Activated CD4-positive, alpha-beta T cell treated with anti-CD3 and anti-CD28 coated beads, Interleukin-2, amount 10 ng/mL, durations not matched to agents 7 days and 5 days (primary cell): Measurements from ENCODE around the gene SLC25A10. TPM values are rescaled to one million over a fixed set of nuclear protein-coding genes. Genes with fewer than 3 reads are reported as not detected.

Experiments
- CTCF ChIA-PET: fragments of 350-600 bp; sonication (Branson Sonifier 250); formaldehyde crosslinking; loops from one replicate; lab custom pipeline; 2021; ENCODE audit warnings: antibody characterized with exemption; lab: Charles Lee
- POLR2A ChIA-PET: fragments of 350-600 bp; sonication (Branson Sonifier 250); formaldehyde crosslinking; loops from one replicate; lab custom pipeline; 2021; ENCODE audit warnings: antibody characterized with exemption; lab: Charles Lee
- DNase-seq: peaks from one replicate; pipeline ENCODE4 v3.0.0-alpha.2; 2020
- H3K27ac Mint-ChIP-seq: one replicate; pipeline ENCODE4 v1.8.0; 2021; ENCODE audit warnings: mild to moderate bottlenecking, moderate library complexity, mixed read lengths
- H3K27me3 Mint-ChIP-seq: one replicate; pipeline ENCODE4 v1.8.0; 2021; ENCODE audit warnings: mixed read lengths
- H3K36me3 Mint-ChIP-seq: one replicate; pipeline ENCODE4 v1.8.0; 2021; ENCODE audit warnings: low read depth, mixed read lengths
- H3K4me1 Mint-ChIP-seq: one replicate; pipeline ENCODE4 v1.8.0; 2021; ENCODE audit warnings: mixed read lengths
- H3K4me3 Mint-ChIP-seq: one replicate; pipeline ENCODE4 v1.8.0; 2021; ENCODE audit warnings: mild to moderate bottlenecking, moderate library complexity, mixed read lengths
- H3K9me3 Mint-ChIP-seq: one replicate; pipeline ENCODE4 v1.8.0; 2021; ENCODE audit warnings: mixed read lengths
- total RNA-seq, 2 experiments: library from RNA; stranded (reverse); gene quantifications; one replicate each; pipeline ENCODE4 v1.2.3, GENCODE V29; 2021

Gene SLC25A10
- total RNA-seq, 2 experiments from 2014 or later, result 29.2 to 32.4 TPM

DNA sequence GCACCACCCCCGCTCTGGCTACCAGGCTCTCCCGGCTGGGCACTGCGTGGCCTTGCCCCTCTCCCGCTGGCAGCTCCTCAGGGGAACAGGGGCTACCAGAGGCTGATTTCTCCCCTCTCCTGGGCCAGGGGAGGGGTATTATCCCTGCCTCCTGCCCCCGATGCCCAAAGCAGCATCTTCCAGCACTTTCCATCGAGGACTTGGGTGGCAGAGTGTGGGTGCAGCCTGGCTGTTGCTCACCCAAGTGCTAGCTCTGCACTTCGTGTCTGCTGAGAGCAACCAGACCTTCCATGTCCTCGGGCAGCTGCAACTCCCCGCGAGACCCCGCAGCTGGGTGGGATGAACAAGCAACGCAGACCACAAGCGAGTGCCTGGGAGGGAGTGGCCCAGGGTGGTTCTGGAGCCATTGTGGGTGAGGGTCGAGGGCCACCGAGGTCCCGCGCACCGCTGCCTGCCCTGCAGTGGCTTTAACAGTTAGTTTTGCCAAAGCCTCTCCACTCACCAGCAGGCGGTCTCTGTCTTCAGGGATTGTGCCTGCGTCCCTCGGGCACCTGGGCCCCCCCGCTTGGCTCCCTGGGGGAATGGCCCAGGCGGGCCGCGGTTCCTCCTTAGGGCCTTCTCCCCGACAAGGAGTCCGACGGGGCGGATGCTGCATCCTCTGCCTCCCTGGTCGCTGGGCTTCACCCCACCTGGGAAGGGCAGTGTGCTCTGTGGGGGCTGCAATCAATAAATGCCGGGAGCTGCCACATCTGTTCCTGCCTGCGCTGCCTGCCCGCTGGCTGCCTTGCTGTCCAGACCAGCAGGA, 8.4 kb downstream of the SLC25A10 start:
- Mint-ChIP-seq H3K4me3 (no peak overlapping the region), H3K27ac (no peak overlapping the region), H3K27me3 (peaks cover 10% of the 10 kb centered on the region), H3K36me3 (peaks cover 1% of the 10 kb centered on the region), H3K4me1 (peaks cover 2% of the 10 kb centered on the region), H3K9me3 (no peaks in the 10 kb centered on the region)
- DNase-seq, result no peak
- ChIA-PET CTCF (interaction anchor here (0.6 to 1.0 kb wide), 2 partner anchors 15 to 86 kb away, joined by 3 to 4 read pairs; no protein-coding TSS in a partner anchor), POLR2A (no interaction called here)

DNA sequence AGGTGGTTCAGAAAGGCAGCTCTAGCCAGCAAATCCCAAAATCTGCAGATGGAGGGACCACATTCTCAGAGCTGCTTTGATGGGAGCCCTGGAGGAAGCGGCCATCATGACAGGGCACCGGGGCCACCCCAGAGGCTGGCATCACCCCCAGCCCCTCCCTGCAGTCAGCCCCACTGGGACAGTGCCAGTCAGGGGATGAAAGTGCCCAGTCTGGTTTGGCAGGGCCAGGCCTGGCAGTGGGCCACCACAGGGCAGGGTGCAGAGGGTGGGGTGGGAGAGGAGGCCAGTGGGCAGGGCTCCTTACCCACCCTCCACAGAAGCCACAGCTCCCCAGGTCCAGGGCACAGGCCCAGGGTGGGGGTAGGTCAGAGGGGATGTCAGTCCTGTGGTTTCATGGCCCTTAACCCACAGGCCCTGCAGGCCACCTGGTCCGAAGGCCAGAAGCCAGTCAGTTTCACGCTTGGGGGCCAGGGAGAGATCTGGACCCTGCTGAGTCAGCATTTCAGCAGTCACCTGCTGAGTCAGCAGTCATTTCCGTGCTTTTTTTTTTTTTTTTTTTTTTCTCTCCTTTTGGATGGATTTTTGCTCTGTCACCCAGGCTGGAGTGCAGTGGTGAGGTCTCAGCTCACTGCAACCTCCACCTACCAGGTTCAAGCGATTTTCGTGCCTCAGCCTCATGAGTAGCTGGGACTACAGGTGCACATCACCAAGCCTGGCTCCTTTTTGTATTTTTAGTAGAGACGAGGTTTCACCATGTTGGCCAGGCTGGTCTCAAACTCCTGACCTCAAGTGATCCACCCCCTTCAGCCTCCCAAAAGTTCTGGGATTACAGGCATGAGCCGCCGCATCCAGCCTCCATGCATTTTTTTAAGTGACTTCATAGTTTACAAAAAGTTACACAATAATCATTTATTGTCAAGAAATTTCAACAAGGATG, 10.4 kb downstream of the SLC25A10 start:
- Mint-ChIP-seq H3K4me3 (no peak overlapping the region), H3K9me3 (no peaks in the 10 kb centered on the region), H3K4me1 (peaks cover 2% of the 10 kb centered on the region), H3K27me3 (peaks cover 10% of the 10 kb centered on the region), H3K27ac (no peak overlapping the region), H3K36me3 (peaks cover 1% of the 10 kb centered on the region)
- POLR2A ChIA-PET, result no interaction called here
- DNase-seq, result no peak
- CTCF ChIA-PET, result interaction anchor here (0.7 to 1.0 kb wide), 3 partner anchors 13 to 137 kb away, joined by 3 to 5 read pairs (median 4); no protein-coding TSS in a partner anchor

DNA sequence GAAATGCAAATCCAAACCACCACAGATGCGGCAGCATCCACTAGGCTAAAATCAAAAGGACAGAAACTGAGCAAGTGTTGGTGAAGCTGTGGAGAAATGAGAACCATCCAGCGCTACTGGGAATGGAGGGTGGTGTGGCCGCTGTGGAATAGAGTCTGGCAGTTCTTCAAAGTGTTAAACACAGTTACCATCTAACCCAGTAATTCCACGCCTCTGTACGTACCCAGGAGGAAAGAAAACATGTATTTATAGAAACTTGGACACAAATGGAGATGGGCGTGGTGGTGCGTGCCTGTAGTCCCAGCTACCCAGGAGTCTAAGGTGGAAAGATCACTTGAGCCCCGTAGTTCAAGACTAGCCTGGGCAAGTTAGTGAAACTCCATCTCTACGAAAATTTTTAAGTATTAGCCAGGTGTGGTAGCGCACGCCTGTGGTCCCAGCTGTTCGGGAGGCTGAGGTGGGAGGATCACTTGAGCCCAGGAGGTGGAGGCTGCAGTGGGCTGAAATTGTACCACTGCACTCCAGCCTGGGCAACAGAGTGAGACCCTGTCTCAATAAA, 11.6 kb downstream of the SLC25A10 start:
- ChIA-PET CTCF (interaction anchor here (0.9 kb wide), 1 partner anchor 136 kb away, joined by 3 read pairs; no protein-coding TSS in a partner anchor), POLR2A (no interaction called here)
- Mint-ChIP-seq H3K27ac (no peak overlapping the region), H3K36me3 (no peaks in the 10 kb centered on the region), H3K4me3 (no peak overlapping the region), H3K27me3 (peaks cover 10% of the 10 kb centered on the region), H3K4me1 (peaks cover 2% of the 10 kb centered on the region), H3K9me3 (no peaks in the 10 kb centered on the region)
- no peak for DNase-seq

DNA sequence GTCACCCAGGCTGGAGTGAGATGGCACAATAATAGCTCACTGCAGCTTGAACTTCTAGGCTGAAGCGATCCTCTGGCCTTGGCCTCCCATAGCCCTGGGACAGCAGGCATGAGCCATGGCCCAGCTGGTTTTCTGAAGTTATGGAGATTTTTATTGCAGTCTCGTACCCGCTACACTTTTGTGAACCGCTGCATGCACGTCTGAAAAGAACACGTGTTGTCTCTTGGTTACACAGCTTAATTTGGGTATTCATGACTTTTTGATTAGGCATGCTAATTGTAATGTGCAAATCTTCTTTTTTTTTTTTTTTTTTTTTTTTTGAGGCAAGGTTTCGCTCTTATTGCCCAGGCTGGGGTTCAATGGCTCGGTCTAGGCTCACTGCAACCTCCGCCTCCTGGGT, 13.4 kb downstream of the SLC25A10 start:
- H3K4me3 Mint-ChIP-seq, result no peak overlapping the region
- no peaks in the 10 kb centered on the region for H3K36me3 Mint-ChIP-seq
- POLR2A ChIA-PET, result no interaction called here
- H3K9me3 Mint-ChIP-seq, result no peaks in the 10 kb centered on the region
- no peak overlapping the region for H3K27ac Mint-ChIP-seq
- H3K4me1 Mint-ChIP-seq, result peaks cover 2% of the 10 kb centered on the region
- DNase-seq, result no peak
- CTCF ChIA-PET, result interaction anchor here (0.8 to 1.3 kb wide), 3 partner anchors 9 to 234 kb away, joined by 3 to 4 read pairs (median 3); no protein-coding TSS in a partner anchor
- peaks cover 10% of the 10 kb centered on the region for H3K27me3 Mint-ChIP-seq

DNA sequence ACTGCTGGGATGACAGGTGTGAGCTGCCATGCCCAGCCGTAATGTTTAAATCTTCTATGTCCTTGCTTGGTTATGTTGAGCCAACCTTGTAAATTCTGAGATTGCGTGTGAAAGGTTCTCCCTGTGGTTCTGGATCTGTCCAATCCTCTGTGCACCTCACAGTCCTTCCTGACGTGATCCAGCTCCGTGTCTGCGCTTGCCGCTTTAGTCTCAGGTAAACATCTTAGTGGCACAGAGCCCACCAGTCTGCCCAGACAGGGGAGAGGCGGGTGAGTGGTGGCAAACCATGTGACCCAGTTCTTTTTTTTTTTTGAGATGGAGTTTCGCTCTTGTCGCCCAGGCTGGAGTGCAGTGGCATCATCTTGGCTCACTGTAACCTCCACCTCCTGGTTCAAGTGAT, 13.9 kb downstream of the SLC25A10 start:
- Mint-ChIP-seq H3K9me3 (no peaks in the 10 kb centered on the region), H3K27me3 (peaks cover 10% of the 10 kb centered on the region), H3K27ac (no peak overlapping the region), H3K4me3 (no peak overlapping the region), H3K36me3 (no peaks in the 10 kb centered on the region), H3K4me1 (peaks cover 2% of the 10 kb centered on the region)
- CTCF ChIA-PET, result interaction anchor here (1.3 kb wide), 1 partner anchor 10 kb away, joined by 3 read pairs; no protein-coding TSS in a partner anchor
- DNase-seq, result no peak
- POLR2A ChIA-PET, result no interaction called here

DNA sequence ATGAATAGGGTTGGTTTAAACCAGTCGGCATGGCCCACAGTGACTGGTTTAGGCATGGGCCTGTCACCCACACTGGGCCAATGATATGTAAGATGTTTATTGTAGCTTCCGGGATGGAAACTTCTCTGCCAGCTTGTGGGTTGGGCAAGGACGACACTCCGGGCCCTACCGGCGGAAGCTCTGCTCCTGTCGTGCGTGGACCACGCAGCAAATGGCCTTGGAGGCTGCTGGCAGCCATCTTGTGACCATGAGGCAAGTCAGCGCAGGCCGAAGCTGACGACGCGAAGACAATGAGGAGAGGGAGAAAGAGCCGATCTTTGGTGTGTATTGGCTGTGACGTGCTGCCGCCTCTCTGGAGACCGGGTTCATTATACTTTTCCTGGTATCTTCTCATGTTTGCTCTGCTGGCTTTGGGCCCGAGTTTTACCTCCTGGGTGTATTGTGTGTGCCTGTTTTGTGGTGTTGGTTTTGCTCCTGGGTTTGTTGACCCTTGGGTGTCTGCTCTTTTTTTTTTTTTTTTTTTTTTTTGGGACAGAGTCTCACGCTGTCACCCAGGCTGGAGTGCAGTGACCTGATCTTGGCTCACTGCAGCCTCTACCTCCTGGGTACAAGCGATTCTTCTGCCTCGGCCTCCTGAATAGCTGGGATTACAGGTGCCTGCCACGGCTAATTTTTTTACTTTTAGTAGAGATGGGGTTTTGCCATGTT, 15.4 kb downstream of the SLC25A10 start:
- Mint-ChIP-seq H3K4me3 (no peak overlapping the region), H3K9me3 (no peaks in the 10 kb centered on the region), H3K27me3 (peaks cover 11% of the 10 kb centered on the region), H3K27ac (no peak overlapping the region), H3K4me1 (no peaks in the 10 kb centered on the region), H3K36me3 (no peaks in the 10 kb centered on the region)
- POLR2A ChIA-PET, result no interaction called here
- CTCF ChIA-PET, result interaction anchor here (0.6 to 1.2 kb wide), 2 partner anchors 95 to 106 kb away, joined by 3 read pairs; partner anchors contain the start of gene MCRIP1
- DNase-seq, result no peak

DNA sequence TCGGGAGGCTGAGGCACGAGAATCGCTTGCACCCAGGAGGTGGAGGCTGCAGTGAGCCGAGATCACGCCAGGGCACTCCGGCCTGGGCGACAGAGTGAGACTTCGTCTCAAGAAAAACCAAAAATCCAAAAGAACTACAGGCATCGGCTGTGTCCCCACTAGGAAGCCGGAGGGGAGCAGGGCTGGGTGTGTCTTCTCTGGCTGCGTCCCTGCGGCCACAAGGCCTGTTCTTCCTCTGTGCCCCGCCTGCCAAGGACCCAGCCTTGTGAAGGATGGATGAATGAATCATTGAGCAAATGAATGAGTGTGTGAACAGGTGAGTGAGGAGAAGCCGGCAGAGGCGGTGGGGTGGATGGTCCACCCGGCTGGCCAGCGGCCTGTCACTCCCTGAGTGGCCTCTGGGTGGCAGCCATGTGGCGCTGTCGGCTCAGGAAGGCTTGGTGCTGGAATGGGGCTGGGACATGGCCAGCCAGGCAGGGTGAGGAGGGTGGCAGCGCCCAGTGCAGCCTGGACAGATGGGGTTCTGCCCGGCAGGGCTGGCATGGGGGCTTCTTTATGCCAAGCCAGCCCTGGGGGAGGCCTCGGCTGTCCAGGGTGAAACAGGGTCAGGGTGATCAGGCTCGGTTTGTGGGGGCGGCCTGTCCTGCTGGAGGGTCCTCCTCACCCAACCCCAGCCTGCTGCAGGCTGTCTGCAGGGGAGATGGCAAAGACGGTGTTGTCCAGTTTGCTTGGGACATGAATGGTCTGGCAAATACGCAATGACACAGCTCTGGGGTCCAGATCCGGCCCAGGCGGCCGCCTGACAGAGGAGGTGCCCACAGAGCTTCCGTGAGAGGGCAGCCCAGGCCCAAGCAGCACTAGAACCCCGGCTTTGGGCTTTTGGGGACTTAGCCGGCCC, 21.7 kb downstream of the SLC25A10 start:
- H3K4me1 Mint-ChIP-seq, result peaks cover 10% of the 10 kb centered on the region
- CTCF ChIA-PET, result interaction anchor here (1.3 kb wide), 1 partner anchor 9 kb away, joined by 4 read pairs; no protein-coding TSS in a partner anchor
- POLR2A ChIA-PET, result no interaction called here
- peak; percentile 69 for DNase-seq
- no peak overlapping the region for H3K27ac Mint-ChIP-seq
- H3K27me3 Mint-ChIP-seq, result peaks cover 7% of the 10 kb centered on the region
- no peaks in the 10 kb centered on the region for H3K9me3 Mint-ChIP-seq
- H3K4me3 Mint-ChIP-seq, result no peak overlapping the region
- no peaks in the 10 kb centered on the region for H3K36me3 Mint-ChIP-seq

DNA sequence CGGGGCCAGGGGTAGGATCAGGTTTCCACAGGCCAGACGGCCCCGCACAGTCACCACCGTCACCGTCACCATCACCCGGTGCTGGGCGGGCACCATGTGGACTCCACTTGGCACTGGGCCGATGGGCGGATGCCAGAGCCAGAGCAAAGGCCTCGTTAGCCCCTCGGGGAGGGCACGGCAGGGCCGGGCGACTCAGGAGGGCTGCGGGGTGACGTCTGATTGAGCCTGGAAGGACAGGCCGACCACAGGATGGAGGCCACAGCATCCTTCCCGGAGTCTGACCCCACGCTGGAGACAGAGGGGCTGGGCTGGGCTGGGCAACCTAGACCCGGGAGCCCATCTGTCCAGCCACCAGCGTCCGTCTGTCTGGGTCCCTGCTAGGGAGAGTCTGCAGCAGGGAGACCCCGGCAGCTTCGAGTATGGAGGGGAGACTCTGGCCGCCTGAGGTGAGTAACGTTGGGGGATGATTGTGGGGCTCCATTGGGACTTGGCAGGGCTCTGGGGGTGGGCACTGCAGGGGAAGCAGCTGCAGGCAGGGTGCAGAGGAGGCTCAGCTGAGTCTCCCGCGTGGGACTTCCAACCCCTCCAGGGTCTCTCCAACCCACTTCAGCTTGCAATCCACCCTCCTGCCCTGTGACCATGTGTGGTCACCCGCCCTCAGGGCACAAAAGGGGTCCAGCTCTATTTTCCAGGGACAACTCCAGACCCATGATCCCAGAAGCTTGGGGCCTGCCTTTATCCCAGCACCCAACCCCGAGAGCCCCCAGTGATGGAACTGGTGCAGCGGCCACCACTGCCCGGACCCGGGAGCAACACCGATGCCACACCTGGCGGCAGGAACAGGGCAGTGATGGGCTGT, 22.6 kb downstream of the SLC25A10 start:
- peaks cover 10% of the 10 kb centered on the region for H3K4me1 Mint-ChIP-seq
- ChIA-PET CTCF (interaction anchor here (0.9 to 1.3 kb wide), 3 partner anchors 10 to 106 kb away, joined by 4 to 6 read pairs (median 4); no protein-coding TSS in a partner anchor), POLR2A (no interaction called here)
- no peaks in the 10 kb centered on the region for H3K36me3 Mint-ChIP-seq
- H3K27me3 Mint-ChIP-seq, result peaks cover 7% of the 10 kb centered on the region
- DNase-seq, result no peak
- H3K27ac Mint-ChIP-seq, result no peak overlapping the region
- H3K9me3 Mint-ChIP-seq, result no peaks in the 10 kb centered on the region
- H3K4me3 Mint-ChIP-seq, result no peak overlapping the region

DNA sequence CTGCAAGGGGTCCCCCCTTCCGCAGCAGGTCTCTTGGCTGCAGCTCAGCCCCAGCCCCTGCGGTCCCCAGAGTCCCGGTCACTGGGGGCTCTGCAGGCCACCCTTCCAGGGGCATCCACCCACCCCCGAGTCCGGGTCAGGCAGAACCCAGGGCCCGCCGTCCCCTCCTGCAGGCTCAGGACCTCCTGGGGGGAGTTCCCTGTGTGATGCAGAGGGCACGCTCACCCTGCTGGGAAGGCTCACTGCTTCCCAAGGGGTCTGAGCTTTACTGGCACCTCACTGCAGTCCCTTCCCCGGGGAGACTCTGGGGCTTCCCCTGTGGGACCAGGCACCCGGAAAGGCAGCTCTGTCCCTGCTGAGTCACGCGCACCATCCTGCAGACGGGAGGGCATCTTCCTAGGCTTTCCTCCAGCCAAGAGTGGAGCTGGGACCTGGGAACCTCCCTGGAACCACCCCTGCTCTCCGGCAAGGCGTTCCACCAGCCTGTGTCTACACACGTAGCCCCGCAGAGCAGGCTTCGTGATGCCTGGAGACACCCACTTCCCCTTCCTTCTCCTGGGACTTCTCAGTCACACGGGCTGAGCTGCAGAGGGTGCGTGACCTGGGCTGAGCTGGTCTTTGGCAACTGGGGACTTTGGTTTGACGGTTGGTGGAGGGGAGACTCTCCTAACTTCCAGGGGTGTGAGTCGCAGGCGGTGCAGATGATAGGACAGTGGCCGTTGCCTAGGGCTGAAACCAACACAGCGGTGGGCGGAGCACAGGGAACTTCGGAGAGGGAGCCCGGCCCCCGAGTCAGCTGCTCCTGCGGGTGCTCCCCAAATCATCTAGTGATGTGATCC, 23.4 kb downstream of the SLC25A10 start:
- H3K9me3 Mint-ChIP-seq, result no peaks in the 10 kb centered on the region
- H3K4me1 Mint-ChIP-seq, result peaks cover 10% of the 10 kb centered on the region
- H3K27me3 Mint-ChIP-seq, result peaks cover 11% of the 10 kb centered on the region
- H3K27ac Mint-ChIP-seq, result no peak overlapping the region
- peak overlapping the region; percentile 6 for H3K4me3 Mint-ChIP-seq
- CTCF ChIA-PET, result interaction anchor here (0.9 to 1.3 kb wide), 4 partner anchors 10 to 105 kb away, joined by 3 to 6 read pairs (median 4); no protein-coding TSS in a partner anchor
- POLR2A ChIA-PET, result no interaction called here
- no peak for DNase-seq
- no peaks in the 10 kb centered on the region for H3K36me3 Mint-ChIP-seq
